ENCODE results near the gene AFAP1. TPM values are rescaled to one million over a fixed set of nuclear protein-coding genes. Genes with fewer than 3 reads are reported as not detected.

Gene AFAP1
- total RNA-seq, 1 donor from 2014 or later: 28.7 TPM

DNA sequence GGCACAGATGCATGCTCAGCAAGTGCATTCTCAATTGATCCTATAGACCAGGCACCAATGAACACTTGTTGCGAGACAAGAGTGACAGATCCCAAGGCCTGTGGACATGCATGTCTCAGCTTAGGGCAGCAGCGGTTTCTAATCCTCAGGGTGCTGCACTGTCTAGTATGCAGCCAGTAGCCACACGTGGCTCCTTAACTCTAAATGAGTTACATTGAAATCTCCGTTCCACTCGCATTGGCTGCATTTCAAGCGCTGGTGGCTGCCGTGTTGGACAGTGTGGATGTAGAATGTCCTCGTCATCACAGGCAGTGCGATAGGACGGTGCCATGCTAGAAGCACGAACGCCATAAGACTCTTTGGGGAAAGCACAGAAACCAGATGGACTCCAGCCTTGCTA, 24.0 kb upstream of the AFAP1 start:
- TF ChIP-seq, protein P1, sequence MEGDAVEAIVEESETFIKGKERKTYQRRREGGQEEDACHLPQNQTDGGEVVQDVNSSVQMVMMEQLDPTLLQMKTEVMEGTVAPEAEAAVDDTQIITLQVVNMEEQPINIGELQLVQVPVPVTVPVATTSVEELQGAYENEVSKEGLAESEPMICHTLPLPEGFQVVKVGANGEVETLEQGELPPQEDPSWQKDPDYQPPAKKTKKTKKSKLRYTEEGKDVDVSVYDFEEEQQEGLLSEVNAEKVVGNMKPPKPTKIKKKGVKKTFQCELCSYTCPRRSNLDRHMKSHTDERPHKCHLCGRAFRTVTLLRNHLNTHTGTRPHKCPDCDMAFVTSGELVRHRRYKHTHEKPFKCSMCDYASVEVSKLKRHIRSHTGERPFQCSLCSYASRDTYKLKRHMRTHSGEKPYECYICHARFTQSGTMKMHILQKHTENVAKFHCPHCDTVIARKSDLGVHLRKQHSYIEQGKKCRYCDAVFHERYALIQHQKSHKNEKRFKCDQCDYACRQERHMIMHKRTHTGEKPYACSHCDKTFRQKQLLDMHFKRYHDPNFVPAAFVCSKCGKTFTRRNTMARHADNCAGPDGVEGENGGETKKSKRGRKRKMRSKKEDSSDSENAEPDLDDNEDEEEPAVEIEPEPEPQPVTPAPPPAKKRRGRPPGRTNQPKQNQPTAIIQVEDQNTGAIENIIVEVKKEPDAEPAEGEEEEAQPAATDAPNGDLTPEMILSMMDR (IDR thresholded peaks at IDR 0.05): no peak
- no peaks in the 10 kb centered on the region for H3K9me3 ChIP-seq
- DNase-seq (no peak), ATAC-seq (no peak)
- H3K27me3 ChIP-seq: no peaks in the 10 kb centered on the region
- peaks cover 42% of the 10 kb centered on the region for H3K4me1 ChIP-seq
- no peak overlapping the region for H3K27ac ChIP-seq
- H3K36me3 ChIP-seq: no peaks in the 10 kb centered on the region
- intact Hi-C loops (cut with DNase I): no loop called here
- H3K4me3 ChIP-seq: no peak overlapping the region

DNA sequence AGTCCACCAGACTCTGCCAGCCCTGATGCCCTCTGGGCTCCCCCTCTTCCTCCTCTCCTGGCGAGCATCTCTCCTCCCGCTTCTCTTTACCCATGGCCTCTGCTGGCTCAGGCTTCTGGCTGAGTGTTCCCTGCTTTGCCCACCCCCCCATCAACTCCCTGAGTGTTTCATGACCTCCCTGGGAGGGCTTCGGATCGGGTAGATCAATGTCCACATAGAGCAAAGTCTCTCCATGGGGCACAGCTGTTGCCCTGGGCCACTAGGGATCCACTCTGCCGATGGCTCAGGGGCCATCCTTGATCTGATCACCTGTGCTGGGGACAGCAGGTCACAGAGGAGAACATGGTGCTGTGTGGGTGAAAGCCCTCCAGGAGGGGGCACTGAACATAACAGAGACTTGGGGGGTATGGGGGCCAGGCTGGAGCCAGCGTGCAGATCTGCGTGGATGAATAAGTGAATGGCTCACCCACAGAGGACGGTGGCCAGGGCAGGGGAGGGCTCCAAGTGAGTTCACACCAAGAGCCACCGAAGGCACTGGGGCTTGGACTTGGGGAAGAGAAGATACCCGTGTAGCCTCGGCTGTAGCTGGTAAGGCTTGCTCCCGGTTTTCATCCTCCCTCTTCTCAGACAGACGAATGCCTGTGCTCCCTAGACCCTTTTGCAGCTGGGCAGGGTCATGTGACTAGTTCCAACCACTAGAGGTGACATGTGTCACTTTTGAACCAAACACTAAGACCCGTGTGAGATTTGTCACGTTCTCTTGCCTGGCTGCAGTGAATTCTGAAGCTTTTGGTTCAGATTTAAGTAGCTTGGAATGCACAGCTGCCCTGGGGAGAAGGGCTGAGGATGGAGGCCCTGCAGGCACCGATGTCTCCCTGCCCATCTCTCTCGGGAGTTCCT, 23.2 kb upstream of the AFAP1 start:
- H3K36me3 ChIP-seq: no peaks in the 10 kb centered on the region
- H3K27me3 ChIP-seq: no peaks in the 10 kb centered on the region
- ATAC-seq (no peak), DNase-seq (no peak)
- H3K9me3 ChIP-seq: no peaks in the 10 kb centered on the region
- TF ChIP-seq, protein P1 (IDR thresholded peaks at IDR 0.05): no peak
- peaks cover 37% of the 10 kb centered on the region for H3K4me1 ChIP-seq
- no peak overlapping the region for H3K4me3 ChIP-seq
- no peak overlapping the region for H3K27ac ChIP-seq
- intact Hi-C loops (cut with DNase I): no loop called here

DNA sequence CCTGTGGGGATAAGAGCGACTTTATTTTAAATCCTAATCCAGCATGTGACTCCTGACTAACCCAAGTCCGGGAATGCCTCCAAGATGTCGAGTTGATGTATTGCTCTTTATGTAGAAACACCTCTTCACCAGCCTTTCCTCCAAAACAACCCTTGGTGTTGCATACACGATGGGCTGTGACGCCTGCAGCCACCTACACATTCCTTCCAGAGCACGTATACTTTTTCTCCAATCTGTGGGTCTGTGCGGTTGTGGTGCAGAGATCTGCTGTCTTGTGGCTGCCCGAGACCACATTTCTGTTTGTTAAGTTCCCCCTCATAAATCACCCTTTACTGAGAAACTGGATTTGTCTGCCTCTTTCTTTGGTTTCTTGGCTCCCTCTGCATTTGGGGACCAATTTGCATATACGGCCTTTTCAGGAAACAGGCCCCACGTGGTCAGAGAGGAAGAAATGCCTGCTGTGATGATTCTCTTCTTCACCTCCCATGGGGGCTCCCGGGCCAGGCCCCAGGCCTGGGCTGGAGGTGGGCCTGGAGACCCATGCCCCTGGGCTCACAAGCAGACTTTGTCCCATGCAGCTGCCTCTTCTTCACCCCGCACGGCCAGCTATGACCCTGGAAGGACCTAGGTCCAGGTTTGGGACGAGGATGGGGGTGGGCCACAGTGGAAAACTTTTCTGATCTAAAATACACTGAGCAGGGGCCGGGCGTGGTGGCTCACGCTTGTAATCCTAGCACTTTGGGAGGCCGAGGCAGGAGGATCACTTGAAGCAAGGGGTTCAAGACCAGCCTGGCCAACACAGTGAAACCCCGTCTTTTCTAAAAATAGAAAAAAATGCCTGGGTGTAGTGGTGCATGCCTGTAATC, 21.4 kb upstream of the AFAP1 start:
- TF ChIP-seq, protein P1 (IDR thresholded peaks at IDR 0.05): no peak
- Histone ChIP-seq H3K4me3 (no peak overlapping the region), H3K27ac (peak overlapping the region; percentile 24), H3K36me3 (no peaks in the 10 kb centered on the region), H3K27me3 (no peaks in the 10 kb centered on the region), H3K4me1 (peaks cover 39% of the 10 kb centered on the region), H3K9me3 (no peaks in the 10 kb centered on the region)
- DNase-seq: no peak
- intact Hi-C loops (cut with DNase I): no loop called here
- ATAC-seq: no peak

DNA sequence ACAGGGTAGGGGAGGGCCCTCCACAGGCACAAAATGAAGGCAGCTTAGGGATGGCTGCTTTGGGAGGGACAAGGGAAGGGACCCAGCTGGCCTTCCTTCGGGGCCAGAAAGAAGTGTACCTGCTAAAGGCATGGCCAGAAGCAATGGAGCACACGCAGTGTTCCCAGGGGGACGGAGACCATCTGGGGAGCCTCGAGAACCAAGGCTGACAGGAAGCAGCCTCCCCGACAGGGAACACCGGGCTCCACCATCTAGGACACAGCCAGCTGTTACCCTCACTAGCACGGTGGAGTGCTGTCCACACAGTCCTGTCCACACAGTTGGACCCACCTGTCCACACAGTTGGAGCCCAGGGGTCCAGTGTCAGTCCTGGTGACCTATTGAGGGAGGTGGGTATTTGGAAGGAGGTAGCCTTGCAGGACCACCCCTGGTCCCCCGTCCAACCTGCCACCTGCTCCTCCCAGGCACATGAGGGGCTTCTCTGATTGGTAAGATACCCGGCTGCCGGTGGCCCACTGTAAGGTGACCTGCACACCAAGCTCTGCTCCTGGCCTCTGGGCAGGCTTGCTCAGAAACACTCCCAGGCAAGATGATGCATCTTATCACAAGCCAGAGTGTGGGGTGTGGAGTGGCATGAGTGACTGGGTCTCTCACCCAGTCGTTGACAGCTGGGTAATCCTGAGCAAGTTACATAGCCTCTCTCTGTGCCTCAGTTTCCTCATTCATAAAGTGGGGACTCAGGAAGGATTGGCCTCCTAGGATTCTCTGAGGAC, 20.5 kb upstream of the AFAP1 start:
- no peaks in the 10 kb centered on the region for H3K27me3 ChIP-seq
- no peaks in the 10 kb centered on the region for H3K36me3 ChIP-seq
- H3K27ac ChIP-seq: peak overlapping the region; percentile 24
- H3K9me3 ChIP-seq: no peaks in the 10 kb centered on the region
- no peak for DNase-seq
- ATAC-seq: no peak
- intact Hi-C loops (cut with DNase I): no loop called here
- H3K4me3 ChIP-seq: no peak overlapping the region
- H3K4me1 ChIP-seq: peaks cover 40% of the 10 kb centered on the region
- TF ChIP-seq, protein P1 (IDR thresholded peaks at IDR 0.05): no peak

DNA sequence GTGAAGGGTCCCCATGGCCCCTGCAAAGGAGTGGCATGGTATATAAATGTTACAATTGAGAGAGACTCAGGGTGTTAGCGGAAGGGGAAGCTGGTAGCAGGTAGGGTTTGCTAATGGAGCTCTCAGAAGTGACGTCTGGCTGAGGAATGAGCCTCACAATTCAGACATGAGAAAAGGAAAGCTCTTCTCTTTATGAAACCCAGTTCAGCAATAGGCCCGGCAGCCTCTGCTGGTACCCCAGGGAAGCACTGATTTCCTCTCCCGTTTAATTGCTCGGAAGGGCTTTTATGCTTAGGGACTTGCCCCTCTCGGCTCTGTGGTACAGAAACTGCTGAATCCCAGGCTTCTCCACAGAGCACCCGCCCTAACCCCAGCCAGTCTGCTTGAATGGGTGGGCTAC, 19.4 kb upstream of the AFAP1 start:
- H3K27me3 ChIP-seq: no peaks in the 10 kb centered on the region
- H3K4me3 ChIP-seq: no peak overlapping the region
- peaks cover 29% of the 10 kb centered on the region for H3K4me1 ChIP-seq
- TF ChIP-seq, protein P1 (IDR thresholded peaks at IDR 0.05): no peak
- intact Hi-C loops (cut with DNase I): no loop called here
- no peak overlapping the region for H3K27ac ChIP-seq
- no peak for DNase-seq
- ATAC-seq: no peak
- no peaks in the 10 kb centered on the region for H3K36me3 ChIP-seq
- H3K9me3 ChIP-seq: no peaks in the 10 kb centered on the region
